Effector CD4-positive, alpha-beta T cell (primary cell): Measurements from ENCODE around the gene PRRT1. TPM values are rescaled to one million over a fixed set of nuclear protein-coding genes. Genes with fewer than 3 reads are reported as not detected.
"Not testable (repeated sequence)": the region's sequence is repeated elsewhere in the genome, so short reads cannot be mapped to it uniquely, and the experiment has no call there.

Experiments
- DNase-seq: peaks from one replicate; pipeline ENCODE4 v3.0.0-alpha.2; 2020
- total RNA-seq: gene quantifications from one replicate; lab custom pipeline; 2026; lab: John Stamatoyannopoulos, UW

Gene PRRT1
- not detected for total RNA-seq

DNA sequence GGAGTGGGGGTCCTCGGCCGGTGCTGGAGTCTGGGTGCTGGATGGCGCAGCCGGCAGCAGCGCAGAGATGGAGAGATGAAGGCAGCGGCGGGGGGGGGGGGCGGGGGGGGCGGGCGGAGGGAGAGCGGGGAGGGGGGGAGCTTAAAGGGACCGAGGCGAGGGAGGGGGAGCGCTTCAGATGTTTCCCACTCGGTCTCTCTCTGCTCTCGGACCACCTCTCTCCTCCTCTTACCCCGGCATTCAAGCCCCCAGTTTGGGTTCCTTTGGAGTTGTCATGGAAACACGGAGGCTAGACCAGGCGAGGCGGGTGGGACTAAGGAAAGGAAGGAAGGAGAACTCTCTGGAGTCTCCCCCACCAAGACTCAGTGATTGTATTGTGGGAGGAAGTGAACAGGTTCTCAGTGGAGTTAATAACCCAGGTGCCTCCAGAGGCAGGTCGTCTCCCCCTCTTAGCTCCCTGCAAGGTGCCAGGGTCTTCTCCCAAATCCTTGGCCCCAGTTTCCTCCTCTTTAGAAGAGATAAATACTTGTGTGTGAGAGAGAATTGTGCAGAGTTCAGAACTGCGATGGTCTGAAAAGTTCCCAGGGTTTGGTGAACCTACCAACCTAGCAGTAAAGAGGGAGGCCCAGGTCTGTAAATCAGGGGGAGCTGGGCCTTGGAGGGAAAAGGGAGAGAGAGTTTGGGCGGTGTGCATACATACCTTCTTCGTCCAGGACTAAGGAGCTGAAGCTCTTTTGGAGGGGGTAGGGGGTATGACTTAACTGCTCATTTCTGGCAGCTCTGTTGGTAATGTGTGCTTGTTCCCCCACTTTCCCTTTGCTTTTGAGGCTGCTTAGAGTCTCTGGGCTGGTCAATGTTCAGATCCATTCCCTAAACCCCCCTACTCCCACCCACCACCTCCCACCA is at the start of gene PRRT1:
Gene PRRT1 (minus strand): TSS at position 77 of the 906 bp plus-strand sequence. CDS start 112 bp downstream, outside the sequence.
- no peak for DNase-seq

DNA sequence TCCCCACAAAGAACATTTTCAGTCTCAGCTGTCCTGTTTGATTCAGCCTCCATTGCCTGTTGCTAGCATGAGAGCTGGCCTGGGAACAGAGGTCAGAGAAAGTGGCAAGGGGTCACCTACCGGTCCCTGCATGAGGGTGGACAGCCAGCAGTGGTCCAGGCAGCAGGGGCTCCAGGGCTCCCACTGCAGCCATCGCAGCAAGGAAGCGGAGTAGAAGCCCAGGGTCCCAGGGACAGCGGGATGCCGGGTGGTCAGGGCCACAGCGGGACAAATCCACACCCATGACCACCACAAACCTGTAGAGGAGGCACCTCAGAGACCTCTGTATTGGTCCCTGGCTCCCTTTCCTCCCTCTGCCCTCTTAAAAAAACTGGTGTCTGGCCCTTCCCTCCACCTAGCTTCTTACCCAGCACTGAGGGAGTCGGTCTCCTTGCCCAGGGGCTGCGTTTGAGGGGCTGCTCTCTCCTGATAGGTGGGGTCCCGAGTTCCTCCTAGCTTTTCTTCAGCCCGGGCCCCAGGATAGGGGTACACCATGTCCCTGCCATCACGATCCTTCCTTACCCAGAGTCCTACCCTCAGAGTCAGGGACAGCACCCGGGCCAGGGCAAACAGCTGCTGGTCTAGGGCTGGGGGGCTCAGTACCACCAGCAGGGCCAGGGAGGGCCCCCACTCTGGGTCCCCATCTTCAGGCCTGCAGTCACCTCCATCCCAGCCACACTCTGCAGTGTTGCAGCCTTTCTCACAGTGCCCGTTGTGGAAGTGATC is 49.2 kb upstream of the PRRT1 start:
- DNase-seq = no peak

DNA sequence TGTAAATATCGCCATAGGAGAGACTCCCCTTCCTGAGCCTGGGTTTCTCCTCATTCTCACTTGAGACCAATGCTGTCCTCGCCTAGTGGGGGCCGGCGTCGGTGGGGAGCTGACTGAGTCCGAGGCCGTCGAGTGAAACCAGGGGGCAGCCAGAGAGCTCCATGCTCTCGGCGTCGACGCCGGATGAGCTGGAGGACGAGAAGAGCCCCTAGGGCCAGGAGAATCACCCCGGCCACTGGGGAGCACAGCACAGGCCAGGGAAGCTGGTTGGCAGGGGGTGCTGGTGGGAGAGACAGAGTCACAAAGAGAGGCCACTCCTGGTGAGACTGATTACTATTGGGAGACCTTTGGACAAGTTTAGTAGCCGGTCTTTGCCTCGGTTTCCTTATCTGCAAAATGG is 47.1 kb upstream of the PRRT1 start:
- DNase-seq = no peak

DNA sequence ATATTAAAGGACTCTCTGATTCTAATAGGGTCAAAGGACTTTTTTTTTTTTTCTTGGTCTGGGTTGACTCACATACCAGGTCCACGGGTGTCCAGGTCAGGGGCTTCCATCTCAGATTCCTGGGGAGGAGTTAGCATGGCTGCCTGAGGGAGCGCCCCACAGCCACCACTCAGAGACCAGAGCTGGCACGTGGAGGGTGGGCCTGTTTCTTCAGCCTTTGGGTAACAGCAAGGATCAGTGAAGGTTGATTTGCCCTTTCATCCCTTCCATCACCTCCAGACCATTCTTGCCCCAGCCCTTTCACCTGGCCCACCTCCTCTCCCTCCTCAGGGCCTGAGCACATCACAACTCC is 46.6 kb upstream of the PRRT1 start:
- DNase-seq = no peak

DNA sequence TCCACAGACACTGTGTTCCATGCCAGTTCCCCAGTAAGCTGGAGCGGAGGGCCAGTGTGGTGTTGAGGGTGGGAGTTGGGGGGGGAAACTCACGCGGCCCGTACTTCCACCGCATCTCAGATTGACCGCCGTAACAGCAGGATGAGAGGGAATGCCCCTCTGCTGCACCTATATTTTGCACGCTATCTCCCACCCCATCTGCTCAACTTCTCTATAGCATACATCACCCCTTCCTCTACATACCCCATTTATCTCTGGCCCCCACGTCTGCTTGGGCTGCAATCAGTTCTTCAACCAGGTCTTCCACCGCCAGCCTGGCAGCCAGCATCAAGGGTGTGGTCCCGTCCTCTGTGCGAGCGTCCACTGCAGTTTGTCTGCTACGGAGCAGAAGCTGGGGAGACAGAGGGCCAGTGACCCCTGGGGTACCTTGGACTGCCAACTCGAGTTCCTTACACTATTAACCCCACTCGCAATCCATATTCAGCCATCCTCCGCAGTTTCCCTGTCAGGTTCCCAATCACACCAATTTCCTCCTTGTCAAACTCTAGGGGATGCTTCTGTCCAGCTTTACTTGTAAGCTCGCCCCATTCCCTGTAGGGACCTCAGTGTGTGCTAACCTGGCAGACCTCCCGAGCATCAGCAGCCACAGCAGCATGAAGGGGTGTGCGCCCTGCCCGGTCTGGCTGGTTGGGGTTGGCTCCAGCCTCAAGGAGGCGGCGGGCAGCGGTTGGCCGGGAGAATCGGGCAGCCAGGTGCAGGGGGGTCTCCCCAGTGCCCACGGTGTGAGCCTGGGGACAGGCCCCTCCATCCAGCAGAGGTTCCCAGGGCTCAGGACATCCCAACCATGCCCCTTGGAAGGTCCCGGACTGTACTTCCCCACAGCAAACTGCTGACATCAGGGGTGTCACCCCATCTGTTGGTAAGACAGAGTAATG is 45.2 kb upstream of the PRRT1 start:
- DNase-seq = no peak

DNA sequence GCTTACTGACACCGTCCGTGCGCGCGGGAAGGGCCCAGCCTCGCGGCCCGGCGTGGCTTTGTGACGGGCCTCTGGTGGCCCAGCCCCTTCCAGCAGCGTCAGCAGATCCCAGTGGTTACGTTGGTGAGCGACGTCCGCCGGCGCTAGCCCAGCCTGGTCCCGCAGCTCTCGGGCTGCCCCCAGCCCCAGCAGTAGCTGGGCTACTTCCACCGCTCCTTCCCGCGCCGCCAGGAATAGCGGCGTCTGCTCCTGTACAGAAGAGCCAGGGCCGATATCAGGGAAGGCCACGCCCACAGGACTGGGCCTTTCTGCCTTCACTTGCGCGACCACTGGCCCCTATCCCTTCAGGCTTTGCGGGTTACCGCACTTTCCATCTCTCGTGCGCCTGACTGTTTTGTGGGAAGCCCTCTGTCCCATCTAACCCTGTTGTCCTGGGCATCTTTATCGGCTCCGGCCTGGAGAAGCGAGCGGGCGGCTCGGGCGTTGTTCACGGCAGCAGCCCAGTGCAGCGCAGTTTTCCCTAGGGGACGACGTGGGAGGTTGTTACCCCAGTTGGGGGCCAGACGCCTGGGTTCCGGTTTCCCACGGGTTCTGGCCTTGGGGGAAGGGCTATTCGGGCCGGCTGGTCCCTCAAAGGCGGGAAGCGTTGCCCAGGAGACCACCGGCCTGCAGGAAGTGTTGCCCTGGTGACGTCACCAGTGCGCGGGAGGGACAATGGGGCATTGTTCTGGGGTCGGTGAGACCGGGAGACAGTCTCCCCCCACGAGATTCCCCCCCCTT is 44.4 kb upstream of the PRRT1 start:
- peak; percentile 43 for DNase-seq

DNA sequence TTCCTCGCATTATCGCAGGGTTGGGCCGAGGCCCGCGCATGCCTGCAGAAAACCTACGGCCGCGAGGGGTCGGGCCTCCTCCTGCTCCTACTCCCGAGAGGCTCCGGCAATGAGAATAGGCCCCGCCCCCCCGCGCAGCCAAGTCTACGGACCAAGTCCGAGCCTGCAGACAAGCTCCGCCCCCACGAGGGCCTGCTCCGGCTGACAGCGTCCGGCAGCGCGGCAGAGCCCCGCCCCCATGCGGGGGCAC is 43.8 kb upstream of the PRRT1 start:
- peak; percentile 98 for DNase-seq

DNA sequence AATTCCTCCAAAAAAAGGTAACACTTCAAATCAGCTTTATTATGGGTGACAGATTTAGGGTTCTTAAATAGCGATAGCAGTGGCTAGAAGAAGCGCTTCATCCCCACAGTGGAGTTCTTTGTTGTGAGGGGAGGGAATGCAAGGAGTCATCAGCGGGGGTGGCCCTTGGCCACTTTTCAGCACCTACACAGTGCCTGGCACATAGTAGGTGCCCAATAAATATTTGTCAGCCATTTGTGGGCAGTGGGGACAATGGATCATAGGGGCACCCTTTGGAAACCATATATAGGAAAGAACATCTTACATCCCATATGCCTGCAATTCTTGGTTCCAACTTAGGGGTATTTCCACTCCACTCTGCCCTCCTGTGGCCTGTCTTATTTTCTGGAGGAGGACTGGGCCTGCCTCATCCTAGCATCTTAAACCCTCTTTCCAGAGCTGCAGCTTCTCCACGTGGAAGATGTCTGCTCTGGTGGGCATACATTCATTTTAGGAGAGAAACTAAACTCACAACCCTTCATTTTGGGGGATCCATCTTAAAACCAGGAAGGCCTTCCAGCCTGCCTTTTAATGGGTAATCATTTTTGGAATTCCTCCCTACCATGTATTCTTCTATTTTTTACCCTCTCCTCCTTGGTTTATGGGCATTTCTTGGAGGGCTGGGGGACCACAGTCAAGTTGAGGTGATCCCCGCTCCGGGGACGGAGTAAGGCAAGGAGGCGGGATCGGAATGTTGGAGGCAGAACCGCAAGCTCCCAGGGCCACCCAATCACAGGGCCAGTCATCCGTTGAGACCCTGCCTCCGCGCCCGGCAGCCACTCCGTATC is 43.3 kb upstream of the PRRT1 start:
- DNase-seq = no peak

DNA sequence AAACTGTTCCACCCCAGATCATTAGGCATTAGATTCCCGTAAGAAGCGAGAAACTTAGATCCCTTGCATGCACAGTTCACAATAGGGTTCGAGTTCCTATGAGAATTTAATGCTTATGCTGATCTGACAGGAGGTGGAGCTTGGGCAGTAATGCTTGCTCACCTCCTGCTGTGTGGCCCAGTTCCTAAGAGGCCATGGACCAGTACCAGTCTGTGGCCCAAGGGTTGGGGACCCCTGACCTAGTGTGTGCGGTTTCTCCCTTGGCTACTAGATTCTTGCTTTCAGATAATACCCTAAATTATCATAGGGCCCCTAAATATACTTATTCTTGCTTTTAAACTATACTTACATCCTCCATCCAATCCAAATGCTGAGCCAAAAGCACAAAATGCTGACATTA is 42.6 kb upstream of the PRRT1 start:
- no peak for DNase-seq

DNA sequence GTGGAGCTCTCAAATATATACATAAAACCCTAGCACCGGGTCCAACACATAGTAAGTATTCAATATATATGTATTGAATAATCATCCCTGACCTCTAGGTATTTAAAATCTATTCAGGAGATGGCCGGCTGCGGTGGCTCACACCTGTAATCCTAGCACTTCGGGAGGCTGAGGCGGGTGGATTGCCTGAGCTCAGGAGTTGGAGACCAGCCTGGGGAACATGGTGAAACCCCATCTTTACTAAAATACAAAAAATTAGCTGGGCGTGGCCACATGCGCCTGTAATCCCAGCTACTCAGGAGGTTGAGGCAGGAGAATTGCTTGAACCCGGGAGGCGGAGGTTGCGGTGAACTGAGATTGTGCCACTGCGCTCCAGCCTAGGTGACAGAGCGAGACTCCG is 41.4 kb upstream of the PRRT1 start:
- not testable (repeated sequence) for DNase-seq

DNA sequence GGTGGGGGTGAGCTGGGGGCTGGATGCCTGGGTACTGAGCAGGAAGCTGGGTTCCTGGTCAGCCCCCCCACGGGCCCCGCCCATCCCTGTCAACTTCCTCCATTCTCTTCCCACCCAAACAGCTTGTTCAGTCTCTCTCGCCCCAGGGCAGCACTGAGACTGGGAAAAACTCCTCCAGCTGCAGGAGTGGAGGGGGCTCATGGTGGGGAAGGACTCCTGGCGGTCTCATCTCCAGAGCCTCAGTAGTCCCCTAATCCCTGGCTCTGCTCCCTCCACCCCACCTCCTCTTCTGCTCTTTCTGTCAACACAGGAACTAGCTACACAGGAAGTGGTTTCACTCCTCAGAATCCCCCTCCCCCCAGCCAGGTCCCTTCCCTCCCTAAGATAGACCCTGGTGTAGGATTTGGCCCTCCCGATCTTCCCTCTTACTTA is 40.9 kb upstream of the PRRT1 start, which contains the start of gene GPSM3:
Gene GPSM3 (minus strand): TSS at position 36 of the 432 bp plus-strand sequence. CDS start 130 bp downstream, outside the sequence.
- peak; percentile 39 for DNase-seq

DNA sequence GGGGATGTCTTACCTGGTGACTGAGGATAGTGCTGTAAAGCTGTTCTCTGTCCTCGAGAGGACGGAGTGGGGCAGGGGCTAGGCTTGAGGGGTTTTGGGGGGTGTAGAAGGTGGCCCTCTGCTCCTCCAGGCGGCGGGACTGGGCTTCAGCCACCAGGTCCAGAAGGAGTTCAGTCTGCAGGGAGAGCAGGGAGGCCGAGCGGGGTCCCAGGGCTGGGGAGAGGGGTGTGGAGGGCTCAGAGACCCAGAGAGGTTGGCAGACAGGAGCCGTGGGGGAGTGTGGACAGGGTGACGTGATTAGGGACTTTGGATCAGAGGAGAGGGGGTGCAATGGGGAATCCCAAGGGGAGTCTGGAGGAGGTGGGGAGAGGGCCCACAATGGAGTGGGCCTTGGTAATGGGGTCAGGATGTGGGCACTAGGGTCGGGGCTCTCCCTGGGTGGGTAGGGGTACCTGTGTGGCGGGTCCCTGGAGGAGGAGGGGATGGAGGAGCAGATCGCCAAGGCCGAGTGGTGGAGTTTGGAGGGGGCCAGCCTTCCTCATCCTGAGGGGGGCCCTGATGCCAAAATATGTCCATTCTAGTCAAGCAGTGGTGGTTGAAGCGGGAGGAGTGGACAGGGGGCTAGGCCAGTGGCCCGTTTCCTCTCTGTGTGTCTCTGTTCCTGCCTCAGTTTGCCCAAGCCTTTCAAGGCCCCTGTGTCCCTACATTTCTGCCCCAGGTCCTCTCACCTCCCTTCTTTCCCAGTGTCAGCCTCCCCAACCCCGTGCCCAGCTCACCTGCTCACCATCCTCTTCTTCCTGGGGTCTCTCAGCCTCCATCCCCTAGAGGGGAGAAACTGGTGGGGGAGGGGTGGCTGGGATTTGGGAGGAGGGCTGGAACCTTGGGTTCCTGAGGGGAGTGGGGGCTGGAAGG is 40.2 kb upstream of the PRRT1 start:
- no peak for DNase-seq

DNA sequence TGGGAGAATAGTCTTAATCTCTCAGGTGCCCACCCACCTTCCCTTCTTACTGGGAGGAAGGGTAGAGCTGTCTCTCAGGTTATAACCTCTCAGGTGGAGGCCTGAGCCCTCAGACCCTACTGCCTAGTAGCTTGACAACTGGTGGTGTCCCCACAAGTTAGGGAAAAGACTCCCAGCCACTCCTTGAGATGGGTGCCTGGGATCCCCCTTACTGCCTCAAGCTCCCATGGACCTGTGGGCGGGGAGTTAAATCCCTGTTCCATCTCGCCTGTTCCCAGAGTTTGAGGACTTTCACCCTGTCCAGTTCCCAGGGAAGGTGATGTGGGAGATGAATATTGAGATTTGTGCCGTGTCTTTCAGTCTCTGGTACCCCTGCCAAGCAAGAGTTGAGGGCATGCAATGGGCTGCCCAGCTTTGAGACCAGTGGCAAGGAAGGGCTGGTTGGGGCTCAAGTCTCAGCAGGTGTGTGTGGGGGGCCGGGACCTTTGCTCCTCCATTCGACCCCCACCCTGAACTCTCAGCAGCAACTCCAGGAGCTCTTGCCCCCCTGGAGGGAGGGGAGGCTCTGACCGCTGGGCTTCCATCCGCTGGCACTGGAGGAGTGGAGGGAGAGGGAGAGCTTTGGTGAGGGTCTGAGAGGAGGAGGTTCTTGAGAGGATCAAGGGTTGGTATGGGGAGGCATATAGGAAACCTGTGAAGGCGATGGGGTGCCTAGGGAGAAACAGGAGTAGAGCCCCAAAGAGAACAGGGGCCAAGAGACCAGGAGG is 39.4 kb upstream of the PRRT1 start:
- no peak for DNase-seq

DNA sequence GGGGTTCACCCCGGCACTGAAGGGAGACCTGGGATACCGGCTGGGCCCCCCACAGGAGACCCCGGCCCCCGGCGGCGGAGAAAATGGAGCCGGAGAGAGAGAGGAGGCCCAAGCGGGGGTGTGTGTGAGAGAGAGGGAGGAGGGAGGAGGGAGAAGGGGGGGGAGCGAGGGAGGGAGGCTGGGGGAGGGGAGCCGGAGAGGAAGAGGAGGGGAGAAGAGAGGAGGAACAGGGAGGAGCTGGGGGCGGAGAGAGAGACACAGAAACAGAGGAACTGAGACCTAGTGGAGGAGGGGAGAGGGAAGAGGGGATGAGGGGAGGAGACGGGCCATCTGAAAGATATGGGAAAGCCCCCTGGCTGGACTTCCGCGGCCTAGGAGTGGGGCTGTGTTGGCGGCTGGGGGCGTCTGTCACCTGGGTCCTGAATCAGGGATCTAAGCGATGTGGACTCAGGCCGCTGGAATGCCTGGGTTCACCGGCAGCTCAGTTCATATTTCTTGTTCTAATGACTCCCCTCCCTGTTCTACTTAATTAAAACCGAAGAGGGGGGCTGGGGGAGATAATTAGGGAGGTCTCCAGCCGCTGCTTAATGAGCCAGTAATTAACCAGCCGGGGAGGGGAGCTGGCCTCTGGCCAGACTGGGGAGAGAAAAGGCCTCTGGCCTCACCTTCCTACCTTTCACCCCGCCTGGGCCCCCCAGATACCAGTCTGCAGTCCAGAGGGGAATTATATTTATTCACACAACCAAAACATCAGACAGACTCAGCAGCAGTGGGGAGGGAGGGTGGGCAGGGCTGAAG is 38.5 kb upstream of the PRRT1 start, which contains the start of gene PBX2:
Gene PBX2 (minus strand): TSS at position 149 of the 798 bp plus-strand sequence. CDS start 287 bp downstream, outside the sequence.
- peak; percentile 68 for DNase-seq

DNA sequence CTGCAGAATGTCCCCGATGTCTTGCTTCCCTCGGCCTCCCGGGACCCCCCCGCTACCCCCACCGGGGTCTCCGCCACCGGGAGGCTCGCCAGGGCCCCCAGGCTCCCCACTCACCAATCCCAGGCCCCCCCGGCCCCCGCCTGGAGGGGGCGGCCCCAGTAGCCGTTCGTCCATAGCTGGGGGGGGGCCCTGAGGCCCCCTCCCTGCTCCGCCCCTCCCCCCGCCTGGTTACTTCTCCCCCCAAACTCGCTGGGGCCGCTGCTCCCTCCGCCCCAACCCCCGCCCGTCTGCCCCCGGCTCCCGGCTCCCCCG is 38.0 kb upstream of the PRRT1 start:
- DNase-seq = no peak

DNA sequence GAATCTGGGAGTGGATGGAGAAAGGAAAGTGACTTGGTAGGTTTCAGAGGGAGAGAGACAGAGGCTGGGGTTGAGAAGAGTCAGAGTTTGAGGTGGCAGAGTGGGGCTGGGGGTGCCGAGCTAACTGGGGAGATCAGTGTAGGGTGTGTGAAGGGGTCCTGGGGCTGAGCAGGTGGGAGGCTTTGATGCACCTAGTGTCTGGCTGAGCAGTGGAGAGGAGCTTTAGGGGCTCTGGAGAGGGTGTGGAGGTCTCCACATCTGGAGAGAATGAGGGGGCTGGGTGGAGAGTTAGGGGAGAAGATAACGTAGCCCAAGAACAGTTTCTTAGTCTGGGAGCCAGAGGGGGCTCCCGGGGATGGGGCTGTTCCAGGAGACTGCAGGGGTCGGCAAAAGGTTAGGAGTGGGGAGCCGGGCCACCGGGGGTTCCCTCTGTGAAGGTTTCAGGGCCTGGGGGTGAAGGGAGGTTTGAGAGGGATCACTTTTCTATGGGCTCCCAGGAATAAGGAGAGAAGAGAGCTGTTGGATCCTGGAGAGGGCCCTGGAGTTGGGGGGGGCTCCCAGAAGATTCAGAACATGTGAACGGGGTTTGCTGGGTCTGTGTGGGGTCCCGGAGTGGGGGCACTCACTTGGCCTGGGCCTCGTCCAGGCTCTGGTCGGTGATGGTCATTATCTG is 37.5 kb upstream of the PRRT1 start:
- DNase-seq = no peak

DNA sequence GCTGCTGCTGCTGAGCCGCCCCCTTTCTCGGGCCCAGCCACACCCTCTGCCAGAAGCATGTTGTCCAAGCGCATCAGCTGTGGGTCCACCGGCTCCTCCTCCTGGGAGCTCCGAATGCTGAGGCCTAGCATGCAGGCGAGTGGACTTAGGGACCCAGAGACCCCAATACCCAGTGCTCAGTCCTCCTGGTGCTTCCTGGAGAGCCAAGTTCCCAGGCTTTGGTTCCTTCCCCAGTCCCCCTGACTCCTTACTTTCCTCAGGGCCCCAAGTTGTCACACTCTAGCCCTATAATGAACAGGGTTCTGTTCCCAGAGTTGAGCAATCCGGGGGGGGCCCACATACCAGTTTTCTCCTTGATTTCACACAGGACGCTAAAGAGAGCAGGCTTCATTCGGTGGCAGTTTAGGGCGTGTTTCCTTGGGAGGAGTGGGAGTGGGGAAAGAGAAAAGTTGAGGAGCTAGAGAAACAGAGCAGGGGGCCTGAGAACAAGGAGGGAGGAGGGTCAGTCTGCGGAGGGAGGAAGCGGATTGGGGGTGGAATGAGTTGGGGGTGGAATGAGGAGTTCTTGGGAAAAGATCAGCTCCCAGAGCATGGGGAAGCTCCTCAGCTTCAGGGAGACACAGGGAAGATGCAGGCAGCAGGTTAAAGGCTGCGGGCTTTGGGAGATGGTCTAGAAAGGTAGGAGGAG is 36.8 kb upstream of the PRRT1 start:
- DNase-seq = no peak
